H1 (cell line): Measurements from ENCODE around the gene ACACA. TPM values are rescaled to one million over a fixed set of nuclear protein-coding genes. Genes with fewer than 3 reads are reported as not detected.

Experiments used
- CHD1 ChIP-seq: IDR thresholded peaks from 2 replicates; pipeline ENCODE4 v1.6.1; 2012; ENCODE audit warnings: low read depth, low read length, improper control_type of control experiment
- GABPA ChIP-seq: IDR thresholded peaks from 2 replicates; pipeline ENCODE4 v1.6.1; 2011; ENCODE audit warnings: mild to moderate bottlenecking, low read length, moderate library complexity, borderline replicate concordance; ENCODE audit not compliant: insufficient read depth
- KDM1A ChIP-seq: fragments of 200-600, 300-600 bp; sonication (generic); IDR thresholded peaks from 2 replicates; pipeline ENCODE4 v1.7.1; 2016; ENCODE audit warnings: mild to moderate bottlenecking, low read length, borderline replicate concordance
- NRF1 ChIP-seq: IDR thresholded peaks from 2 replicates; pipeline ENCODE4 v1.6.1; 2011; ENCODE audit warnings: mild to moderate bottlenecking, low read depth, low read length, improper control_type of control experiment
- RAD21 ChIP-seq, 2 experiments: IDR thresholded peaks in 1 of 2; conservative IDR thresholded peaks in 1 of 2; 2 replicates each; pipeline ENCODE4 v1.6.1; 2011; ENCODE audit warnings: low read depth in 2 of 2, low read length in 2 of 2, improper control_type of control experiment in 1 of 2, inconsistent platforms in 1 of 2, mild to moderate bottlenecking in 1 of 2, moderate library complexity in 1 of 2
- RBBP5 ChIP-seq: IDR thresholded peaks from 2 replicates; pipeline ENCODE4 v1.7.1; 2012; ENCODE audit warnings: low read depth, mild to moderate bottlenecking, inconsistent platforms, low read length, moderate library complexity, borderline replicate concordance
- RXRA ChIP-seq: IDR thresholded peaks from 2 replicates; pipeline ENCODE4 v1.6.1; 2011; ENCODE audit warnings: low read depth, mild to moderate bottlenecking, low read length, moderate library complexity; ENCODE audit not compliant: insufficient read depth
- TCF12 ChIP-seq: IDR thresholded peaks from 2 replicates; pipeline ENCODE4 v1.6.1; 2011; ENCODE audit warnings: low read depth, mild to moderate bottlenecking, low read length
- polyA plus RNA-seq, 7 experiments: library from polyadenylated mRNA; depleted of rRNA in 3 of 7; stranded (reverse) in 5 of 7; unstranded in 2 of 7; fragments of >200 nt in 5 of 7; fragments of 200-250 nt in 2 of 7; gene quantifications; 1 replicate in 5 of 7; 2 replicates in 1 of 7; 4 replicates in 1 of 7; pipeline versions ENCODE4 v1.2.1 to v1.2.3, GENCODE V29; 2011 to 2013; ENCODE audit warnings: missing spikeins in 2 of 7, mixed read lengths in 2 of 7
- total RNA-seq: library from RNA; stranded (reverse); fragmentation: NEBNext Ultra II Directional; extraction: Animal tissue kit (Norgen Biotek cat#: 25700); gene quantifications from 2 replicates; pipeline ENCODE4 v1.2.1, GENCODE V29; 2021
- TF ChIP-seq, protein P1 (sequence below): fragments of 300-600 bp; sonication (generic); IDR thresholded peaks from 2 replicates; pipeline ENCODE4 v1.7.1; 2012; ENCODE audit warnings: low read length, moderate library complexity, mild to moderate bottlenecking, inconsistent platforms; ENCODE audit not compliant: insufficient replicate concordance

ACACA gene
- total and polyA plus RNA-seq, 2 of the 8 experiments (the other 6 are each of a cell fraction or from before 2014, with no cell fraction given), result 74.0 to 160 TPM

DNA sequence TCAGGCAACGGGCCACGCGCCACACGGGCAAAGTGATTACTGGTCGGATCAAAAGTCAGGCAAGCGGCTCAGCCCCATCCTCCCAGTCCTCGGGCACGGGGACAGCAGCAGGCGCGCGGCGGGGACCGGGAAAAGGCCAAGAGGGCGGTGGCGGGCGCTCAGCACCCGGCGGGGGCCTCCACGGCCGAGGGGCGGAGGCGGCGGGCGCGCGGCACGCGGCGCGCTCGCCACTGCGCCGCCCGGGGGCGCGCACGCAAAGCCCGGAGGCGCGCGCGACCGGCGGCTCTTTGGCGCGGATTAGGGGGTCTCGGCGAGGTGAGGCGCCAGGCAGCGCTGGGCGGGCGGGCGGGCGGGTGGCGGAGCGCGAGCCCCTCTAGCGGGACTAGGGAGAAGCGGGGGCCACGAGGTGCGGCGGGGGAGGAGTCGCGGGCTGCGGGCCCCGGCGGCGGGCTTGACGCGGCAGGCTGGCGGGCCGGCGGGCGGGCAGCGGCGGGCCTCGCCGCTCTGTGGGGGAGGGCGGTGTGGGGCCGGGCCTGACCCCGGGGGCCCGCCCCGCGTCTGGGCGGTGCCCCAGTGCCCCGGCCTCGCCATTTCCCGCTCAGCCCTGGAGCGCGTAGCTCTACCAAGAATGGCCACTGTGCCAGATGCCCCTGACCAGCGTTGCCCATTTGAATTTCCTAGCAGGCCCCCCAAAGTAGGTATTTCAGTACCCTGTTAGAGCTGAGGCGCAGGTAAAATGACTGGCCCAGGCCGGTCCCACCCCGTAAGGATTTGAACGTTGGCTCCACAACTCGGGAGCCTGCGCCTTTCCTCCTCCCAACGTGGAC lies at the start of gene ACACA, which contains the start of gene TADA2A (continued):
- TF ChIP-seq CHD1 (no peak), RBBP5 (peak; percentile 57; the same call in 1 of the 2 replicates), TCF12 (no peak), RXRA (no peak), GABPA (no peak), KDM1A (no peak), NRF1 (no peak), RAD21 (IDR thresholded peaks at IDR 0.05 in 1 of 2, conservative IDR thresholded peaks at IDR 0.05 in 1 of 2; ENCODE audit: low read depth in 2 of 2, low read length in 2 of 2) (no peak)
- TF ChIP-seq, protein P1, sequence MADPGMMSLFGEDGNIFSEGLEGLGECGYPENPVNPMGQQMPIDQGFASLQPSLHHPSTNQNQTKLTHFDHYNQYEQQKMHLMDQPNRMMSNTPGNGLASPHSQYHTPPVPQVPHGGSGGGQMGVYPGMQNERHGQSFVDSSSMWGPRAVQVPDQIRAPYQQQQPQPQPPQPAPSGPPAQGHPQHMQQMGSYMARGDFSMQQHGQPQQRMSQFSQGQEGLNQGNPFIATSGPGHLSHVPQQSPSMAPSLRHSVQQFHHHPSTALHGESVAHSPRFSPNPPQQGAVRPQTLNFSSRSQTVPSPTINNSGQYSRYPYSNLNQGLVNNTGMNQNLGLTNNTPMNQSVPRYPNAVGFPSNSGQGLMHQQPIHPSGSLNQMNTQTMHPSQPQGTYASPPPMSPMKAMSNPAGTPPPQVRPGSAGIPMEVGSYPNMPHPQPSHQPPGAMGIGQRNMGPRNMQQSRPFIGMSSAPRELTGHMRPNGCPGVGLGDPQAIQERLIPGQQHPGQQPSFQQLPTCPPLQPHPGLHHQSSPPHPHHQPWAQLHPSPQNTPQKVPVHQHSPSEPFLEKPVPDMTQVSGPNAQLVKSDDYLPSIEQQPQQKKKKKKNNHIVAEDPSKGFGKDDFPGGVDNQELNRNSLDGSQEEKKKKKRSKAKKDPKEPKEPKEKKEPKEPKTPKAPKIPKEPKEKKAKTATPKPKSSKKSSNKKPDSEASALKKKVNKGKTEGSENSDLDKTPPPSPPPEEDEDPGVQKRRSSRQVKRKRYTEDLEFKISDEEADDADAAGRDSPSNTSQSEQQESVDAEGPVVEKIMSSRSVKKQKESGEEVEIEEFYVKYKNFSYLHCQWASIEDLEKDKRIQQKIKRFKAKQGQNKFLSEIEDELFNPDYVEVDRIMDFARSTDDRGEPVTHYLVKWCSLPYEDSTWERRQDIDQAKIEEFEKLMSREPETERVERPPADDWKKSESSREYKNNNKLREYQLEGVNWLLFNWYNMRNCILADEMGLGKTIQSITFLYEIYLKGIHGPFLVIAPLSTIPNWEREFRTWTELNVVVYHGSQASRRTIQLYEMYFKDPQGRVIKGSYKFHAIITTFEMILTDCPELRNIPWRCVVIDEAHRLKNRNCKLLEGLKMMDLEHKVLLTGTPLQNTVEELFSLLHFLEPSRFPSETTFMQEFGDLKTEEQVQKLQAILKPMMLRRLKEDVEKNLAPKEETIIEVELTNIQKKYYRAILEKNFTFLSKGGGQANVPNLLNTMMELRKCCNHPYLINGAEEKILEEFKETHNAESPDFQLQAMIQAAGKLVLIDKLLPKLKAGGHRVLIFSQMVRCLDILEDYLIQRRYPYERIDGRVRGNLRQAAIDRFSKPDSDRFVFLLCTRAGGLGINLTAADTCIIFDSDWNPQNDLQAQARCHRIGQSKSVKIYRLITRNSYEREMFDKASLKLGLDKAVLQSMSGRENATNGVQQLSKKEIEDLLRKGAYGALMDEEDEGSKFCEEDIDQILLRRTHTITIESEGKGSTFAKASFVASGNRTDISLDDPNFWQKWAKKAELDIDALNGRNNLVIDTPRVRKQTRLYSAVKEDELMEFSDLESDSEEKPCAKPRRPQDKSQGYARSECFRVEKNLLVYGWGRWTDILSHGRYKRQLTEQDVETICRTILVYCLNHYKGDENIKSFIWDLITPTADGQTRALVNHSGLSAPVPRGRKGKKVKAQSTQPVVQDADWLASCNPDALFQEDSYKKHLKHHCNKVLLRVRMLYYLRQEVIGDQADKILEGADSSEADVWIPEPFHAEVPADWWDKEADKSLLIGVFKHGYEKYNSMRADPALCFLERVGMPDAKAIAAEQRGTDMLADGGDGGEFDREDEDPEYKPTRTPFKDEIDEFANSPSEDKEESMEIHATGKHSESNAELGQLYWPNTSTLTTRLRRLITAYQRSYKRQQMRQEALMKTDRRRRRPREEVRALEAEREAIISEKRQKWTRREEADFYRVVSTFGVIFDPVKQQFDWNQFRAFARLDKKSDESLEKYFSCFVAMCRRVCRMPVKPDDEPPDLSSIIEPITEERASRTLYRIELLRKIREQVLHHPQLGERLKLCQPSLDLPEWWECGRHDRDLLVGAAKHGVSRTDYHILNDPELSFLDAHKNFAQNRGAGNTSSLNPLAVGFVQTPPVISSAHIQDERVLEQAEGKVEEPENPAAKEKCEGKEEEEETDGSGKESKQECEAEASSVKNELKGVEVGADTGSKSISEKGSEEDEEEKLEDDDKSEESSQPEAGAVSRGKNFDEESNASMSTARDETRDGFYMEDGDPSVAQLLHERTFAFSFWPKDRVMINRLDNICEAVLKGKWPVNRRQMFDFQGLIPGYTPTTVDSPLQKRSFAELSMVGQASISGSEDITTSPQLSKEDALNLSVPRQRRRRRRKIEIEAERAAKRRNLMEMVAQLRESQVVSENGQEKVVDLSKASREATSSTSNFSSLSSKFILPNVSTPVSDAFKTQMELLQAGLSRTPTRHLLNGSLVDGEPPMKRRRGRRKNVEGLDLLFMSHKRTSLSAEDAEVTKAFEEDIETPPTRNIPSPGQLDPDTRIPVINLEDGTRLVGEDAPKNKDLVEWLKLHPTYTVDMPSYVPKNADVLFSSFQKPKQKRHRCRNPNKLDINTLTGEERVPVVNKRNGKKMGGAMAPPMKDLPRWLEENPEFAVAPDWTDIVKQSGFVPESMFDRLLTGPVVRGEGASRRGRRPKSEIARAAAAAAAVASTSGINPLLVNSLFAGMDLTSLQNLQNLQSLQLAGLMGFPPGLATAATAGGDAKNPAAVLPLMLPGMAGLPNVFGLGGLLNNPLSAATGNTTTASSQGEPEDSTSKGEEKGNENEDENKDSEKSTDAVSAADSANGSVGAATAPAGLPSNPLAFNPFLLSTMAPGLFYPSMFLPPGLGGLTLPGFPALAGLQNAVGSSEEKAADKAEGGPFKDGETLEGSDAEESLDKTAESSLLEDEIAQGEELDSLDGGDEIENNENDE, result no peak
